Esophagus muscularis mucosa (tissue), 3 donors: Measurements from ENCODE around the gene TTBK1.

ENCODE experiments used
- POLR2AphosphoS5 ChIP-seq, 2 donors: sonication (generic); formaldehyde crosslinking; IDR thresholded peaks; one replicate each; pipeline ENCODE4 v1.6.1; 2017; ENCODE audit warnings: antibody characterized with exemption in 2 of 2
- TF ChIP-seq, protein P1 (sequence below), 3 experiments: fragments of 200-600 bp in 2 of 3; fragments of 450-650 bp in 1 of 3; sonication (generic) in 2 of 3; IDR thresholded peaks; one replicate each; pipeline ENCODE4 v1.5.1; 2017 to 2019; ENCODE audit warnings: antibody characterized with exemption in 3 of 3, mild to moderate bottlenecking in 2 of 3, moderate library complexity in 1 of 3

DNA sequence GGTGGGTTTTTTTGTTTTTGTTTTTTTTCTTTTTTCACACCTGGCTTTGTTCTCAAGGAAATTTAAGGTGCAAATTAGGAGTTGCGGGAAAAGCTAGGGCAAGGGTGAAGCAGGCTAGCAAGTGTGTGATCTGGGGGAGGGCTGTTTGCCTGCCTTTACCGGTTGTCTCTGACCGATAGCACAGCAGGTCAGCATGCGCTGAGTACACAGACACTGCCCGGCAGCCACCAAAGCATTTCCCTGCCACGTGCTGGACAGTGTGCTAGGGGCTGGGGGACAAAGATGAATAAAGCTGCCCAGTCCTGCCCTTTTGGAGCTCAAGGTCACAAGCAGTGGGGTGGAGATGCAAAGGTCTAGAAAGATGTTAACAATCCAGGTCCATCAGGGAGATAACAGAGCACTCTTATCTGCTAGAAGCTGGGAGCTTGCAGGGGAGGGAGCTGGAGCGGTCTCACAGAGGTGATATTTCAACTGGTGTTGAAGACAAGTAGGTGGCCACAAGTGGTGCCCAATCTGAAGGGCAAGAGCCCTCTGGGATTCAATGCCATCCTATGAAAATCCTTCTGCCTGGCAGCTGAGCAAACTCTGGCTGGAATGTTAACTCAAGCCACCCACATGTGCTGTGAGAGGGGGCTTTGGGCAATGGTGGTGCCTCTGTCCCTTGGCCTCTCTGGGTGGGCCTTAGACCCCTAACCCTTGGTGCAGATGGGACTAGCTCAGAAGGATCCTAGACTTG is 24.5 kb downstream of the TTBK1 start:
- TF ChIP-seq, protein P1, sequence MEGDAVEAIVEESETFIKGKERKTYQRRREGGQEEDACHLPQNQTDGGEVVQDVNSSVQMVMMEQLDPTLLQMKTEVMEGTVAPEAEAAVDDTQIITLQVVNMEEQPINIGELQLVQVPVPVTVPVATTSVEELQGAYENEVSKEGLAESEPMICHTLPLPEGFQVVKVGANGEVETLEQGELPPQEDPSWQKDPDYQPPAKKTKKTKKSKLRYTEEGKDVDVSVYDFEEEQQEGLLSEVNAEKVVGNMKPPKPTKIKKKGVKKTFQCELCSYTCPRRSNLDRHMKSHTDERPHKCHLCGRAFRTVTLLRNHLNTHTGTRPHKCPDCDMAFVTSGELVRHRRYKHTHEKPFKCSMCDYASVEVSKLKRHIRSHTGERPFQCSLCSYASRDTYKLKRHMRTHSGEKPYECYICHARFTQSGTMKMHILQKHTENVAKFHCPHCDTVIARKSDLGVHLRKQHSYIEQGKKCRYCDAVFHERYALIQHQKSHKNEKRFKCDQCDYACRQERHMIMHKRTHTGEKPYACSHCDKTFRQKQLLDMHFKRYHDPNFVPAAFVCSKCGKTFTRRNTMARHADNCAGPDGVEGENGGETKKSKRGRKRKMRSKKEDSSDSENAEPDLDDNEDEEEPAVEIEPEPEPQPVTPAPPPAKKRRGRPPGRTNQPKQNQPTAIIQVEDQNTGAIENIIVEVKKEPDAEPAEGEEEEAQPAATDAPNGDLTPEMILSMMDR (IDR thresholded peaks at IDR 0.05), result no peak
- no peak for TF ChIP-seq POLR2AphosphoS5 (IDR thresholded peaks at IDR 0.05)
